HepG2 (cell line): Measurements from ENCODE around the gene NR0B1. TPM values are rescaled to one million over a fixed set of nuclear protein-coding genes. Genes with fewer than 3 reads are reported as not detected.

Source experiments
- ATAC-seq: fragments of 200-7000 bp; cut with Tn5 transposase; 3 replicates; pipeline ENCODE4 v1.9.1; 2020; ENCODE audit warnings: mild to moderate bottlenecking, moderate library complexity
- BruUV-seq: library from RNA; stranded (reverse); fragments of 400-500 nt; replicated peaks from 2 replicates; lab custom pipeline; 2021; lab: Mats Ljungman, UMichigan
- CTCF ChIA-PET: fragments of 300-600 bp; formaldehyde crosslinking; extraction: SDS; loops from one replicate; lab custom pipeline; 2021; ENCODE audit warnings: low total read pairs, inconsistent platforms, low intra/inter-chr PET ratio; lab: Yijun Ruan, JAX
- POLR2A ChIA-PET: fragments of 350-600 bp; sonication (Branson Sonifier 250); formaldehyde crosslinking; loops from one replicate; lab custom pipeline; 2020; ENCODE audit warnings: antibody characterized with exemption, inconsistent platforms; lab: Yijun Ruan, JAX
- DNase-seq: peaks from one replicate; pipeline ENCODE4 v3.0.0-alpha.2; 2015; ENCODE audit warnings: low spot score
- FAIRE-seq: peaks from 3 replicates; lab custom pipeline; 2011; peaks lifted over from hg19 to GRCh38; lab: Jason Lieb, UNC
- H2AFZ ChIP-seq: one replicate; pipeline ENCODE4 v1.6.1; 2011; ENCODE audit warnings: low read length, inconsistent platforms
- H3K27ac ChIP-seq: fragments of 300-600 bp; 3 replicates; pipeline ENCODE4 v1.8.0; 2011; ENCODE audit warnings: mixed run types, mild to moderate bottlenecking, mixed read lengths, low read length, inconsistent platforms; ENCODE audit not compliant: insufficient read depth; ENCODE audit errors: extremely low read length
- H3K27me3 ChIP-seq, 2 experiments: fragments of 200-600 bp in 1 of 2; 2 replicates in 1 of 2; 3 replicates in 1 of 2; pipeline versions ENCODE4 v1.6.0 to v1.8.0; 2011; ENCODE audit warnings: low read length in 2 of 2, mild to moderate bottlenecking in 2 of 2, moderate library complexity in 2 of 2, inconsistent platforms in 1 of 2; ENCODE audit not compliant: insufficient read depth in 2 of 2, control insufficient read depth in 1 of 2
- H3K36me3 ChIP-seq, 2 experiments: fragments of 200-600 bp in 1 of 2; replicated peaks in 1 of 2; 2 replicates in 1 of 2; 3 replicates in 1 of 2; pipeline versions ENCODE4 v1.5.1 to v1.8.0; 2011; ENCODE audit warnings: low read length in 2 of 2, inconsistent platforms in 1 of 2; ENCODE audit not compliant: insufficient read depth in 2 of 2, control insufficient read depth in 1 of 2
- H3K4me1 ChIP-seq: 2 replicates; pipeline ENCODE4 v1.5.1; 2012; ENCODE audit warnings: low read length, inconsistent platforms; ENCODE audit not compliant: insufficient read depth
- H3K4me2 ChIP-seq: 2 replicates; pipeline ENCODE4 v1.6.0; 2011; ENCODE audit warnings: low read depth, low read length, inconsistent platforms
- H3K4me3 ChIP-seq, 3 experiments: fragments of 200-600 bp in 1 of 3; sonication (generic), shearing (Covaris generic) in 1 of 3; replicated peaks in 1 of 3; 2 replicates each; pipeline ENCODE4 v1.5.1; 2011 to 2016; ENCODE audit warnings: low read length in 3 of 3, inconsistent platforms in 2 of 3, low read depth in 2 of 3, mild to moderate bottlenecking in 2 of 3, control low read depth in 1 of 3, mixed read lengths in 1 of 3; ENCODE audit not compliant: insufficient read depth in 1 of 3
- H3K79me2 ChIP-seq: one replicate; pipeline ENCODE4 v1.6.1; 2011; ENCODE audit warnings: low read length, inconsistent platforms; ENCODE audit not compliant: insufficient read depth
- H3K9ac ChIP-seq: 2 replicates; pipeline ENCODE4 v1.6.0; 2011; ENCODE audit warnings: mild to moderate bottlenecking, low read depth, low read length, inconsistent platforms; ENCODE audit not compliant: insufficient read depth
- H3K9me3 ChIP-seq: 2 replicates; pipeline ENCODE4 v1.5.1; 2012; ENCODE audit warnings: mild to moderate bottlenecking, low read length
- H4K20me1 ChIP-seq: 2 replicates; pipeline ENCODE4 v1.6.0; 2011; ENCODE audit warnings: inconsistent platforms, mild to moderate bottlenecking, low read length, moderate library complexity; ENCODE audit not compliant: insufficient read depth
- CCDC6 ChIP-seq: sonication (generic); formaldehyde crosslinking; IDR thresholded peaks from 2 replicates; pipeline ENCODE4 v1.8.1; 2022; ENCODE audit warnings: mild to moderate bottlenecking, missing genetic modification reagents, moderate library complexity
- CTCF ChIP-seq: sonication (generic); formaldehyde crosslinking; IDR thresholded peaks from 2 replicates; pipeline ENCODE4 v1.5.0; 2020; ENCODE audit warnings: mild to moderate bottlenecking, missing genetic modification reagents, moderate library complexity
- ELF3 ChIP-seq: IDR thresholded peaks from 2 replicates; pipeline ENCODE4 v1.6.1; 2016; ENCODE audit warnings: missing genetic modification reagents, missing compliant biosample characterization
- FLYWCH1 ChIP-seq: sonication (generic); formaldehyde crosslinking; IDR thresholded peaks from 2 replicates; pipeline ENCODE4 v1.8.1; 2023; ENCODE audit warnings: mild to moderate bottlenecking, missing genetic modification reagents
- HCFC1 ChIP-seq: fragments of 150-350 bp; IDR thresholded peaks from 2 replicates; pipeline ENCODE4 v1.6.1; 2014; ENCODE audit warnings: low read depth, low read length
- HNRNPK ChIP-seq: fragments of 200-400 bp; formaldehyde crosslinking; IDR thresholded peaks from 2 replicates; pipeline ENCODE4 v1.6.1; 2018; ENCODE audit warnings: low read length, low read depth, moderate library complexity, mild to moderate bottlenecking; ENCODE audit not compliant: poor library complexity, severe bottlenecking
- TFDP2 ChIP-seq: sonication (generic); formaldehyde crosslinking; IDR thresholded peaks from 2 replicates; pipeline ENCODE4 v1.4.0; 2020; ENCODE audit warnings: missing genetic modification reagents
- TMF1 ChIP-seq: sonication (generic); formaldehyde crosslinking; IDR thresholded peaks from 2 replicates; pipeline ENCODE4 v1.8.1; 2022; ENCODE audit warnings: low read depth, missing genetic modification reagents
- ZFP36L2 ChIP-seq: sonication (generic); formaldehyde crosslinking; IDR thresholded peaks from 2 replicates; pipeline ENCODE4 v1.4.0; 2020; ENCODE audit warnings: missing genetic modification reagents
- ZNF282 ChIP-seq: fragments of 450-650 bp; IDR thresholded peaks from 2 replicates; pipeline ENCODE4 v1.6.1; 2018; ENCODE audit not compliant: partially characterized antibody
- ZNF768 ChIP-seq: sonication (generic); formaldehyde crosslinking; IDR thresholded peaks from 2 replicates; pipeline ENCODE4 v1.4.0; 2020; ENCODE audit warnings: missing genetic modification reagents
- ZNF850 ChIP-seq: sonication (generic); formaldehyde crosslinking; conservative IDR thresholded peaks from 2 replicates; pipeline ENCODE4 v1.9.0; 2021; ENCODE audit warnings: mild to moderate bottlenecking, missing genetic modification reagents
- ZSCAN30 ChIP-seq: sonication (generic); formaldehyde crosslinking; IDR thresholded peaks from 2 replicates; pipeline ENCODE4 v1.5.0; 2020; ENCODE audit warnings: mild to moderate bottlenecking, missing genetic modification reagents
- WGBS: methylation state at CpG from one replicate; pipeline ENCODE4 v1.1.6; 2017; ENCODE audit warnings: low lambda C conversion rate; 5-methylcytosine and 5-hydroxymethylcytosine counted together
- in situ Hi-C: cut with HindIII; loops from 2 replicates; pipeline ENCODE4 v1.10.0; 2017; ENCODE audit warnings: low pct_unique_long_range_greater_than_20kb; ENCODE audit not compliant: extremely low pct_ligation_motif_present
- intact Hi-C: fragments of 100-400 bp; cut with micrococcal nuclease; formaldehyde crosslinking; loops from one replicate; pipeline ENCODE4 v1.10.0; 2022; ENCODE audit not compliant: unreplicated experiment
- polyA plus RNA-seq, 8 experiments: library from polyadenylated mRNA; depleted of rRNA in 3 of 8; stranded (reverse) in 7 of 8; unstranded in 1 of 8; fragments of >200 nt; fragmentation: Illumina TruSeq in 4 of 8; extraction: Trizol in 4 of 8; gene quantifications; 2 replicates each; pipeline versions ENCODE4 v1.2.1 to v1.2.3, GENCODE V29; 2011 to 2016; ENCODE audit warnings: low read depth in 4 of 8, missing spikeins in 1 of 8, mixed read lengths in 1 of 8; ENCODE audit not compliant: insufficient read depth in 1 of 8
- total RNA-seq, 5 experiments: library from RNA; depleted of rRNA; stranded (reverse); fragments of >200 nt; fragmentation: Illumina TruSeq; extraction: Trizol; gene quantifications; 2 replicates each; pipeline ENCODE4 v1.2.3, GENCODE V29; 2016; ENCODE audit warnings: low read depth in 1 of 5

The NR0B1 gene
- total and polyA plus RNA-seq, 2 of the 13 experiments (the other 11 are each of a cell fraction or from before 2014, with no cell fraction given), result not detected

- ChIA-PET POLR2A (no interaction called here), CTCF (no interaction called here)
- no peak overlapping the region for H3K4me3 ChIP-seq
- no peaks in the 10 kb centered on the region for H3K9me3 ChIP-seq
- no peak for FAIRE-seq
- H3K4me2 ChIP-seq, result no peak overlapping the region
- H3K9ac ChIP-seq, result no peak overlapping the region
- in situ Hi-C loops, result no loop called here
- no peak for ATAC-seq
- intact Hi-C loops, result no loop called here
- H3K4me1 ChIP-seq, result no peaks in the 10 kb centered on the region
- peak; percentile 54 for TF ChIP-seq HNRNPK
- no peak for TF ChIP-seq TMF1 (CRISPR knock-in tag)
- H4K20me1 ChIP-seq, result no peaks in the 10 kb centered on the region
- no peaks in the 10 kb centered on the region for H3K79me2 ChIP-seq
- H3K27me3 ChIP-seq, result no peaks in the 10 kb centered on the region
- no TSS peak for BruUV-seq
- no peak overlapping the region for H3K27ac ChIP-seq
- DNase-seq, result no peak
- no peak overlapping the region for H2AFZ ChIP-seq
- H3K36me3 ChIP-seq, result no peaks in the 10 kb centered on the region
Measured at GRCh38 chrX:30301208-30301607, 8.0 kb downstream of the NR0B1 start.

GRCh38 chrX:30296408-30297254, 12.6 kb downstream of the NR0B1 start:
- TF ChIP-seq CTCF (CRISPR knock-in tag) (no peak), TFDP2 (CRISPR knock-in tag) (no peak), CCDC6 (CRISPR knock-in tag) (no peak), ELF3 (CRISPR knock-in tag) (no peak), ZNF768 (no peak), HCFC1 (no peak), ZNF282 (no peak), ZNF850 (CRISPR knock-in tag) (no peak), FLYWCH1 (CRISPR knock-in tag) (no peak), ZSCAN30 (CRISPR knock-in tag) (no peak), ZFP36L2 (CRISPR knock-in tag) (no peak)
- H3K4me2 ChIP-seq, result no peak overlapping the region
- no peak overlapping the region for H3K4me3 ChIP-seq
- ChIA-PET POLR2A (no interaction called here), CTCF (no interaction called here)
- 2% methylated on average over 4 of the region's 5 CpGs for WGBS
- H3K4me1 ChIP-seq, result no peaks in the 10 kb centered on the region
- in situ Hi-C loops, result no loop called here
- H3K9ac ChIP-seq, result no peak overlapping the region
- H3K27ac ChIP-seq, result no peak overlapping the region
- no peaks in the 10 kb centered on the region for H3K27me3 ChIP-seq
- DNase-seq, result no peak
- H3K36me3 ChIP-seq, result no peaks in the 10 kb centered on the region
- H3K9me3 ChIP-seq, result no peaks in the 10 kb centered on the region
- BruUV-seq, result no TSS peak
- no peak overlapping the region for H2AFZ ChIP-seq
- intact Hi-C loops, result no loop called here
- no peak for FAIRE-seq
- no peaks in the 10 kb centered on the region for H3K79me2 ChIP-seq
- H4K20me1 ChIP-seq, result no peaks in the 10 kb centered on the region
- ATAC-seq, result no peak
